NCI-H1436 treated with DMSO at 0.1 percent for 48 hours (cell line): ENCODE results near the gene TMUB1.

ENCODE experiments used
- DNase-seq: peaks from one replicate; lab custom pipeline; 2025; lab: John Stamatoyannopoulos, UW

The TMUB1 gene

GRCh38 chr7:151085329-151085690 lies 2.0 kb upstream of the TMUB1 start:
- DNase-seq = no peak

GRCh38 chr7:151083824-151084160 lies 499 bp upstream of the TMUB1 start:
- no peak for DNase-seq

GRCh38 chr7:151082141-151083070 lies 887 bp downstream of the TMUB1 start:
- DNase-seq = no peak

GRCh38 chr7:151081170-151082101 lies 1.9 kb downstream of the TMUB1 start:
- DNase-seq = no peak

GRCh38 chr7:151080522-151081169 lies 2.6 kb downstream of the TMUB1 start, which contains the start of gene FASTK:
TSS of gene FASTK (minus strand) at chr7:151080809. CDS start at chr7:151080766, 43 bp downstream.
- peak; percentile 66 for DNase-seq

GRCh38 chr7:151080067-151080521 lies 3.2 kb downstream of the TMUB1 start:
- DNase-seq = no peak

- DNase-seq = no peak
Observed at GRCh38 chr7:151079199-151079910, 3.9 kb downstream of the TMUB1 start.

- DNase-seq = no peak
Observed at GRCh38 chr7:151078233-151079040, 4.9 kb downstream of the TMUB1 start.

GRCh38 chr7:151077705-151078232 lies 5.5 kb downstream of the TMUB1 start:
- DNase-seq = no peak

GRCh38 chr7:151076863-151077704 lies 6.2 kb downstream of the TMUB1 start:
- no peak for DNase-seq

- DNase-seq = no peak
Observed at GRCh38 chr7:151075978-151076426, 7.3 kb downstream of the TMUB1 start.

GRCh38 chr7:151075662-151075971 lies 7.7 kb downstream of the TMUB1 start:
- DNase-seq = no peak

GRCh38 chr7:151074817-151075661 lies 8.3 kb downstream of the TMUB1 start:
- no peak for DNase-seq

- DNase-seq = no peak
Observed at GRCh38 chr7:151073990-151074389, 9.3 kb downstream of the TMUB1 start.

GRCh38 chr7:151071032-151071866 lies 12.0 kb downstream of the TMUB1 start:
- DNase-seq = no peak

GRCh38 chr7:151070574-151070960 lies 12.7 kb downstream of the TMUB1 start:
- no peak for DNase-seq

GRCh38 chr7:151069841-151070573 lies 13.3 kb downstream of the TMUB1 start:
- no peak for DNase-seq
